H1 (cell line): ENCODE data around the gene DGKA.

Experiments used
- EP300 ChIP-seq, 2 experiments: IDR thresholded peaks; 1 replicate in 1 of 2; 2 replicates in 1 of 2; pipeline ENCODE4 v1.6.1; 2011 to 2012; ENCODE audit warnings: low read depth in 2 of 2, low read length in 2 of 2, mild to moderate bottlenecking in 2 of 2, borderline replicate concordance in 1 of 2, inconsistent platforms in 1 of 2, moderate library complexity in 1 of 2
- EZH2 ChIP-seq: fragments of 200-600 bp; sonication (generic); IDR thresholded peaks from 2 replicates; pipeline ENCODE4 v1.7.1; 2012; ENCODE audit warnings: low read depth, mild to moderate bottlenecking, moderate library complexity, low read length, inconsistent platforms; ENCODE audit not compliant: severe bottlenecking
- POLR2A ChIP-seq, 2 experiments: IDR thresholded peaks; 1 replicate in 1 of 2; 2 replicates in 1 of 2; pipeline ENCODE4 v1.6.1; 2011; ENCODE audit warnings: low read depth in 2 of 2, low read length in 2 of 2, mild to moderate bottlenecking in 2 of 2; ENCODE audit errors: control extremely low read depth in 1 of 2
- POLR2AphosphoS5 ChIP-seq: IDR thresholded peaks from 2 replicates; pipeline ENCODE4 v1.6.1; 2011; ENCODE audit warnings: low read depth, low read length
- RFX5 ChIP-seq: IDR thresholded peaks from 2 replicates; pipeline ENCODE4 v1.6.1; 2011; ENCODE audit warnings: low read depth, low read length, improper control_type of control experiment, borderline replicate concordance
- TF ChIP-seq, protein P1 (sequence below), 3 experiments: IDR thresholded peaks; 1 replicate in 2 of 3; 2 replicates in 1 of 3; pipeline versions ENCODE4 v1.5.1 to v1.6.1; 2011; ENCODE audit warnings: low read length in 3 of 3, mild to moderate bottlenecking in 3 of 3, inconsistent platforms in 2 of 3, low read depth in 1 of 3, moderate library complexity in 1 of 3; ENCODE audit not compliant: insufficient read depth in 1 of 3; ENCODE audit errors: control extremely low read depth in 1 of 3

DNA sequence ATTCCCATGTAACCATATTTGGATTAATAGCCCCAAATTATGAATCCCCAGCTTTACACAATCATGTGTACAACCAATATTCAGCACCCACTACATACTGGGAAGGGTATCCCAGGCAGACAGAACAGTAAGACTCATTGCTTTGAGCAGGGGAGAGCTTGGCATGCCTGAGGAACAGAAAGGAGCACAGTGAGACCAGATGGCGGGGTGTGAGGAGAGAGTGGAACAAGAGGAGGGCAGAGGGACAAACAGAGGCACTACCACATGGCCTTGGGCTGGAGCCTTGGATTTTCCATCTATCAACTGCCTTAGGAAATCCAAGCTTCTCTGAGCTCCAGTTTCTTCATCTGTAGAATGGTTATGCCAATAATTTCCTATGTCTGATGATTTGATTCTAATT, 3.8 kb downstream of the DGKA start:
- TF ChIP-seq, protein P1, sequence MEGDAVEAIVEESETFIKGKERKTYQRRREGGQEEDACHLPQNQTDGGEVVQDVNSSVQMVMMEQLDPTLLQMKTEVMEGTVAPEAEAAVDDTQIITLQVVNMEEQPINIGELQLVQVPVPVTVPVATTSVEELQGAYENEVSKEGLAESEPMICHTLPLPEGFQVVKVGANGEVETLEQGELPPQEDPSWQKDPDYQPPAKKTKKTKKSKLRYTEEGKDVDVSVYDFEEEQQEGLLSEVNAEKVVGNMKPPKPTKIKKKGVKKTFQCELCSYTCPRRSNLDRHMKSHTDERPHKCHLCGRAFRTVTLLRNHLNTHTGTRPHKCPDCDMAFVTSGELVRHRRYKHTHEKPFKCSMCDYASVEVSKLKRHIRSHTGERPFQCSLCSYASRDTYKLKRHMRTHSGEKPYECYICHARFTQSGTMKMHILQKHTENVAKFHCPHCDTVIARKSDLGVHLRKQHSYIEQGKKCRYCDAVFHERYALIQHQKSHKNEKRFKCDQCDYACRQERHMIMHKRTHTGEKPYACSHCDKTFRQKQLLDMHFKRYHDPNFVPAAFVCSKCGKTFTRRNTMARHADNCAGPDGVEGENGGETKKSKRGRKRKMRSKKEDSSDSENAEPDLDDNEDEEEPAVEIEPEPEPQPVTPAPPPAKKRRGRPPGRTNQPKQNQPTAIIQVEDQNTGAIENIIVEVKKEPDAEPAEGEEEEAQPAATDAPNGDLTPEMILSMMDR (IDR thresholded peaks at IDR 0.05; ENCODE audit: control extremely low read depth in 1 of 3, insufficient read depth in 1 of 3, low read depth in 1 of 3, low read length in 3 of 3) = no peak
- no peak for TF ChIP-seq POLR2A (IDR thresholded peaks at IDR 0.05; ENCODE audit: control extremely low read depth in 1 of 2, low read depth in 2 of 2, low read length in 2 of 2)
- TF ChIP-seq EZH2 = no peak
- no peak for TF ChIP-seq RFX5
- no peak for TF ChIP-seq EP300 (IDR thresholded peaks at IDR 0.05; ENCODE audit: borderline replicate concordance in 1 of 2, low read depth in 2 of 2, low read length in 2 of 2)
- TF ChIP-seq POLR2AphosphoS5 = no peak
